WTC11 (cell line): ENCODE measurements around the gene LRR1. TPM values are rescaled to one million over a fixed set of nuclear protein-coding genes. Genes with fewer than 3 reads are reported as not detected.

Source experiments
- ATAC-seq: fragments of 200-7000 bp; cut with Tn5 transposase; 2 replicates; pipeline ENCODE4 v1.10.0; 2021; ENCODE audit warnings: mild to moderate bottlenecking, moderate library complexity
- CTCF ChIA-PET: fragments of 300-600 bp; sonication (Branson Sonifier 250); formaldehyde crosslinking; loops from one replicate; lab custom pipeline; 2021; ENCODE audit warnings: antibody characterized with exemption; lab: Charles Lee
- POLR2A ChIA-PET: fragments of 350-600 bp; sonication (Branson Sonifier 250); formaldehyde crosslinking; loops from one replicate; lab custom pipeline; 2021; ENCODE audit warnings: antibody characterized with exemption; lab: Charles Lee
- DNase-seq: peaks from one replicate; pipeline ENCODE4 v3.0.0; 2021; ENCODE audit warnings: low spot score
- H3K27ac Mint-ChIP-seq: 2 replicates; pipeline ENCODE4 v1.8.0; 2021; ENCODE audit warnings: mixed read lengths
- H3K27me3 Mint-ChIP-seq: 2 replicates; pipeline ENCODE4 v1.8.0; 2021; ENCODE audit warnings: low read depth, mild to moderate bottlenecking, moderate library complexity, mixed read lengths
- H3K36me3 Mint-ChIP-seq: 2 replicates; pipeline ENCODE4 v1.8.0; 2021; ENCODE audit warnings: mixed read lengths
- H3K4me1 Mint-ChIP-seq: 2 replicates; pipeline ENCODE4 v1.8.0; 2022; ENCODE audit warnings: mixed read lengths
- H3K4me3 Mint-ChIP-seq: 2 replicates; pipeline ENCODE4 v1.8.0; 2021; ENCODE audit warnings: mild to moderate bottlenecking, moderate library complexity, mixed read lengths
- H3K9me3 Mint-ChIP-seq: 2 replicates; pipeline ENCODE4 v1.8.0; 2021; ENCODE audit warnings: mixed read lengths
- ATF1 ChIP-seq: sonication (generic); formaldehyde crosslinking; IDR thresholded peaks from 2 replicates; pipeline ENCODE4 v1.8.1; 2023; ENCODE audit warnings: mild to moderate bottlenecking, moderate library complexity, missing genetic modification reagents
- FOXK1 ChIP-seq: sonication (generic); formaldehyde crosslinking; IDR thresholded peaks from 2 replicates; pipeline ENCODE4 v1.8.0; 2022; ENCODE audit warnings: mild to moderate bottlenecking, moderate library complexity, missing genetic modification reagents
- IRF2 ChIP-seq: sonication (generic); formaldehyde crosslinking; IDR thresholded peaks from 2 replicates; pipeline ENCODE4 v1.8.0; 2022; ENCODE audit warnings: low read depth, missing genetic modification reagents, borderline replicate concordance
- JUN ChIP-seq: sonication (generic); formaldehyde crosslinking; IDR thresholded peaks from 2 replicates; pipeline ENCODE4 v1.8.0; 2023; ENCODE audit warnings: mild to moderate bottlenecking, missing genetic modification reagents
- KAT7 ChIP-seq: sonication (generic); formaldehyde crosslinking; IDR thresholded peaks from 2 replicates; pipeline ENCODE4 v1.8.1; 2023; ENCODE audit warnings: missing genetic modification reagents, mild to moderate bottlenecking, borderline replicate concordance
- MXD4 ChIP-seq: fragments of 250-450 bp; sonication (Bioruptor Pico); IDR thresholded peaks from 2 replicates; pipeline ENCODE4 v1.8.0; 2021; ENCODE audit warnings: mild to moderate bottlenecking, moderate library complexity, borderline replicate concordance
- NFE2L1 ChIP-seq: sonication (generic); formaldehyde crosslinking; IDR thresholded peaks from 2 replicates; pipeline ENCODE4 v1.8.1; 2023; ENCODE audit warnings: missing genetic modification reagents
- NFYB ChIP-seq: sonication (generic); formaldehyde crosslinking; conservative IDR thresholded peaks from 2 replicates; pipeline ENCODE4 v1.8.0; 2022; ENCODE audit warnings: low read depth, missing genetic modification reagents
- OVOL2 ChIP-seq: fragments of 250-450 bp; sonication (Bioruptor Pico); IDR thresholded peaks from 2 replicates; pipeline ENCODE4 v1.9.0; 2021; ENCODE audit warnings: mild to moderate bottlenecking, borderline replicate concordance
- SMAD4 ChIP-seq: sonication (generic); formaldehyde crosslinking; IDR thresholded peaks from 2 replicates; pipeline ENCODE4 v1.8.0; 2022; ENCODE audit warnings: mild to moderate bottlenecking, missing genetic modification reagents
- SOX15 ChIP-seq: fragments of 250-450 bp; sonication (Bioruptor Pico); IDR thresholded peaks from 2 replicates; pipeline ENCODE4 v1.9.0; 2021; ENCODE audit warnings: mild to moderate bottlenecking
- ZNF121 ChIP-seq: sonication (generic); formaldehyde crosslinking; IDR thresholded peaks from 2 replicates; pipeline ENCODE4 v1.8.0; 2023; ENCODE audit warnings: missing genetic modification reagents
- ZNF317 ChIP-seq: sonication (generic); formaldehyde crosslinking; IDR thresholded peaks from 2 replicates; pipeline ENCODE4 v1.8.1; 2023; ENCODE audit warnings: low read depth, mild to moderate bottlenecking, moderate library complexity, missing genetic modification reagents, borderline replicate concordance
- ZNF671 ChIP-seq: fragments of 250-450 bp; sonication (Bioruptor Pico); IDR thresholded peaks from 2 replicates; pipeline ENCODE4 v1.8.0; 2021; ENCODE audit warnings: mild to moderate bottlenecking
- total RNA-seq: library from RNA; stranded (reverse); gene quantifications from 3 replicates; pipeline ENCODE4 v1.2.3, GENCODE V29; 2021
- TF ChIP-seq, protein P1 (sequence below): sonication (generic); formaldehyde crosslinking; IDR thresholded peaks from 2 replicates; pipeline ENCODE4 v1.8.1; 2023; ENCODE audit warnings: mild to moderate bottlenecking, missing genetic modification reagents, moderate library complexity
- TF ChIP-seq, protein P2 (sequence below): sonication (generic); formaldehyde crosslinking; conservative IDR thresholded peaks from 2 replicates; pipeline ENCODE4 v1.8.1; 2023; ENCODE audit warnings: mild to moderate bottlenecking, low read depth, missing genetic modification reagents, moderate library complexity
- TF ChIP-seq, protein P3 (sequence below): fragments of 250-450 bp; sonication (Bioruptor Pico); IDR thresholded peaks from 2 replicates; pipeline ENCODE4 v1.8.0; 2021; ENCODE audit warnings: mild to moderate bottlenecking
- TF ChIP-seq, protein P4 (sequence below): sonication (generic); formaldehyde crosslinking; IDR thresholded peaks from 2 replicates; pipeline ENCODE4 v1.8.1; 2022; ENCODE audit warnings: missing genetic modification reagents, borderline replicate concordance
- TF ChIP-seq, protein P5 (sequence below): sonication (generic); formaldehyde crosslinking; IDR thresholded peaks from 2 replicates; pipeline ENCODE4 v1.8.0; 2022; ENCODE audit warnings: mild to moderate bottlenecking, missing genetic modification reagents
- TF ChIP-seq, protein P6 (sequence below): sonication (generic); formaldehyde crosslinking; IDR thresholded peaks from 2 replicates; pipeline ENCODE4 v1.8.0; 2022; ENCODE audit warnings: mild to moderate bottlenecking, missing genetic modification reagents
- TF ChIP-seq, protein P7 (sequence below): fragments of 250-450 bp; sonication (Bioruptor Pico); IDR thresholded peaks from 2 replicates; pipeline ENCODE4 v1.9.0; 2021; ENCODE audit warnings: mild to moderate bottlenecking, borderline replicate concordance

Gene LRR1
- total RNA-seq, 1 experiment from 2014 or later: 42.6 TPM

DNA sequence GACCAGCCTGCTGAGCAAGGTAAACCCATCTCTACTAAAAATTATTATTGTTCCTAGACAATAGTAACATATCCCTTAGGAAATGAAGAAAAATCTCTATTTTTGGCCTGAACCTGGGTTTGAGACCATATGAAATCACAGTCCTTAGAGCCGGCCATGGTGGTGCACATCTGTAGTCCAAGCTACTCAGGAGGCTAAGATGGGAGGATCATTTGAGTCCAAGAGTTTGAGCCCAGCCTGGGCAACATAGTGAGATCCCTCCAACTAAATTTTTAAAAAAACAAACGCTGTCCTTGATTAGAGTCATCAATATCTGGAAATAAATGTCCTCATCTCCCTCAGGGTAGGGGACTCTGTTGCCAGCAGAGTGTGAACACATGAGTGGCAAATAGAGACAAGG, 47.2 kb upstream of the LRR1 start:
- ChIA-PET CTCF (interaction anchor here (2.8 kb wide), 1 partner anchor 90 kb away, joined by 76 read pairs; no protein-coding TSS in a partner anchor), POLR2A (no interaction called here)
- Mint-ChIP-seq H3K27me3 (no peaks in the 10 kb centered on the region; the same call in 1 of the 2 replicates), H3K9me3 (peaks cover 22% of the 10 kb centered on the region), H3K4me1 (peaks cover 37% of the 10 kb centered on the region), H3K4me3 (no peak overlapping the region), H3K27ac (no peak overlapping the region), H3K36me3 (peaks cover 12% of the 10 kb centered on the region)
- no peak for TF ChIP-seq OVOL2 (CRISPR knock-in tag)
- TF ChIP-seq, protein P1, sequence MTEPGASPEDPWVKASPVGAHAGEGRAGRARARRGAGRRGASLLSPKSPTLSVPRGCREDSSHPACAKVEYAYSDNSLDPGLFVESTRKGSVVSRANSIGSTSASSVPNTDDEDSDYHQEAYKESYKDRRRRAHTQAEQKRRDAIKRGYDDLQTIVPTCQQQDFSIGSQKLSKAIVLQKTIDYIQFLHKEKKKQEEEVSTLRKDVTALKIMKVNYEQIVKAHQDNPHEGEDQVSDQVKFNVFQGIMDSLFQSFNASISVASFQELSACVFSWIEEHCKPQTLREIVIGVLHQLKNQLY (CRISPR knock-in tag): no peak
- TF ChIP-seq SMAD4 (CRISPR knock-in tag): no peak
- TF ChIP-seq, protein P2, sequence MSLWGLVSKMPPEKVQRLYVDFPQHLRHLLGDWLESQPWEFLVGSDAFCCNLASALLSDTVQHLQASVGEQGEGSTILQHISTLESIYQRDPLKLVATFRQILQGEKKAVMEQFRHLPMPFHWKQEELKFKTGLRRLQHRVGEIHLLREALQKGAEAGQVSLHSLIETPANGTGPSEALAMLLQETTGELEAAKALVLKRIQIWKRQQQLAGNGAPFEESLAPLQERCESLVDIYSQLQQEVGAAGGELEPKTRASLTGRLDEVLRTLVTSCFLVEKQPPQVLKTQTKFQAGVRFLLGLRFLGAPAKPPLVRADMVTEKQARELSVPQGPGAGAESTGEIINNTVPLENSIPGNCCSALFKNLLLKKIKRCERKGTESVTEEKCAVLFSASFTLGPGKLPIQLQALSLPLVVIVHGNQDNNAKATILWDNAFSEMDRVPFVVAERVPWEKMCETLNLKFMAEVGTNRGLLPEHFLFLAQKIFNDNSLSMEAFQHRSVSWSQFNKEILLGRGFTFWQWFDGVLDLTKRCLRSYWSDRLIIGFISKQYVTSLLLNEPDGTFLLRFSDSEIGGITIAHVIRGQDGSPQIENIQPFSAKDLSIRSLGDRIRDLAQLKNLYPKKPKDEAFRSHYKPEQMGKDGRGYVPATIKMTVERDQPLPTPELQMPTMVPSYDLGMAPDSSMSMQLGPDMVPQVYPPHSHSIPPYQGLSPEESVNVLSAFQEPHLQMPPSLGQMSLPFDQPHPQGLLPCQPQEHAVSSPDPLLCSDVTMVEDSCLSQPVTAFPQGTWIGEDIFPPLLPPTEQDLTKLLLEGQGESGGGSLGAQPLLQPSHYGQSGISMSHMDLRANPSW: no peak
- TF ChIP-seq ZNF121 (CRISPR knock-in tag): peak; percentile 79
- ATAC-seq (no peak), DNase-seq (no peak)

DNA sequence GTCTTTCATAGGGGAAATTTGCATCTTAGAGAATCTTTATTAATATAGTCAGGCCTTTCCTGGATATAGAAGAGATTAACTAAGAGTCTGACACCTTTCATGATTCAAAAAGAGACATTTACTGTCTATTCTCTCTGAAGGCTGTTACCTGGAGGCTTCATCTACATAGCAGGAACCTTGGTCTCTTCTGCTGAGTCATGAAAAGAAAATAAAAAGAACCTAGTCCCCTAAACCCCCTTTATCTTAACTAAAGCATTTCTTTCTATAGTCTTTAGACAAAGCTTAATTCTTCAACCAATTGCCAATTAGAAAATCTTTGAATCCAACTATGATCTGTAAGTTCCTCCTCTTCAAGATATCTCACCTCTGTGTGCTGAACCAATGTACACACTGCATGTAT, 45.6 kb upstream of the LRR1 start:
- Mint-ChIP-seq H3K27ac (no peak overlapping the region), H3K4me3 (no peak overlapping the region), H3K9me3 (peaks cover 22% of the 10 kb centered on the region), H3K27me3 (no peaks in the 10 kb centered on the region; the same call in 1 of the 2 replicates), H3K4me1 (peaks cover 32% of the 10 kb centered on the region), H3K36me3 (peaks cover 12% of the 10 kb centered on the region)
- TF ChIP-seq NFYB (CRISPR knock-in tag): no peak
- TF ChIP-seq, protein P3, sequence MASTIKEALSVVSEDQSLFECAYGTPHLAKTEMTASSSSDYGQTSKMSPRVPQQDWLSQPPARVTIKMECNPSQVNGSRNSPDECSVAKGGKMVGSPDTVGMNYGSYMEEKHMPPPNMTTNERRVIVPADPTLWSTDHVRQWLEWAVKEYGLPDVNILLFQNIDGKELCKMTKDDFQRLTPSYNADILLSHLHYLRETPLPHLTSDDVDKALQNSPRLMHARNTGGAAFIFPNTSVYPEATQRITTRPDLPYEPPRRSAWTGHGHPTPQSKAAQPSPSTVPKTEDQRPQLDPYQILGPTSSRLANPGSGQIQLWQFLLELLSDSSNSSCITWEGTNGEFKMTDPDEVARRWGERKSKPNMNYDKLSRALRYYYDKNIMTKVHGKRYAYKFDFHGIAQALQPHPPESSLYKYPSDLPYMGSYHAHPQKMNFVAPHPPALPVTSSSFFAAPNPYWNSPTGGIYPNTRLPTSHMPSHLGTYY: no peak
- TF ChIP-seq, protein P4, sequence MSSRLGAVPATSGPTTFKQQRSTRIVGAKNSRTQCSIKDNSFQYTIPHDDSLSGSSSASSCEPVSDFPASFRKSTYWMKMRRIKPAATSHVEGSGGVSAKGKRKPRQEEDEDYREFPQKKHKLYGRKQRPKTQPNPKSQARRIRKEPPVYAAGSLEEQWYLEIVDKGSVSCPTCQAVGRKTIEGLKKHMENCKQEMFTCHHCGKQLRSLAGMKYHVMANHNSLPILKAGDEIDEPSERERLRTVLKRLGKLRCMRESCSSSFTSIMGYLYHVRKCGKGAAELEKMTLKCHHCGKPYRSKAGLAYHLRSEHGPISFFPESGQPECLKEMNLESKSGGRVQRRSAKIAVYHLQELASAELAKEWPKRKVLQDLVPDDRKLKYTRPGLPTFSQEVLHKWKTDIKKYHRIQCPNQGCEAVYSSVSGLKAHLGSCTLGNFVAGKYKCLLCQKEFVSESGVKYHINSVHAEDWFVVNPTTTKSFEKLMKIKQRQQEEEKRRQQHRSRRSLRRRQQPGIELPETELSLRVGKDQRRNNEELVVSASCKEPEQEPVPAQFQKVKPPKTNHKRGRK (CRISPR knock-in tag): no peak
- no peak for TF ChIP-seq NFE2L1
- no peak for TF ChIP-seq SMAD4 (CRISPR knock-in tag)
- TF ChIP-seq JUN (CRISPR knock-in tag): no peak
- no peak for TF ChIP-seq MXD4
- TF ChIP-seq, protein P5, sequence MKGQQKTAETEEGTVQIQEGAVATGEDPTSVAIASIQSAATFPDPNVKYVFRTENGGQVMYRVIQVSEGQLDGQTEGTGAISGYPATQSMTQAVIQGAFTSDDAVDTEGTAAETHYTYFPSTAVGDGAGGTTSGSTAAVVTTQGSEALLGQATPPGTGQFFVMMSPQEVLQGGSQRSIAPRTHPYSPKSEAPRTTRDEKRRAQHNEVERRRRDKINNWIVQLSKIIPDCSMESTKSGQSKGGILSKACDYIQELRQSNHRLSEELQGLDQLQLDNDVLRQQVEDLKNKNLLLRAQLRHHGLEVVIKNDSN (CRISPR knock-in tag): no peak
- DNase-seq (no peak), ATAC-seq (no peak)
- CTCF ChIA-PET: no interaction called here
- POLR2A ChIA-PET: no interaction called here

DNA sequence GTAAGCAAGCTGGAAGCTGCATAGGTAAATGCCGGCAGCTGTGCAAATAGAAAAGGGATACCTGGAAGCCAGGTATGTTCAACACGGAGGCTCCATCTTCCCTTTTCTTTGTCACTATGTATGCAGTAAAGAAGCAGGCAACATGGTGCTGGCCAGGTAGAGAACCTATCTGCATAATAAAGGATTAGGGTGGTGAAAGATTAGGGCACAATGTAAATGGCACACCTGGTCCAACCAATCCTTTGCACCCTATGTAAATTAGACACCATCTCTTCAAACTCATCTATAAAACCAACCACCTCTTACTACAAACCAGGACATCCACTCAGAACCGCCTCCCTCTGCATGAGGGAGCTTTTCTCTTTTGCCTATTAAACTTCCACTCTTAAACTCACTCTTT, 44.8 kb upstream of the LRR1 start:
- ChIA-PET POLR2A (no interaction called here), CTCF (no interaction called here)
- Mint-ChIP-seq H3K4me1 (peaks cover 32% of the 10 kb centered on the region), H3K27me3 (no peaks in the 10 kb centered on the region; the same call in 1 of the 2 replicates), H3K36me3 (peaks cover 12% of the 10 kb centered on the region), H3K4me3 (no peak overlapping the region), H3K27ac (no peak overlapping the region), H3K9me3 (peaks cover 17% of the 10 kb centered on the region)
- DNase-seq (no peak), ATAC-seq (peak; percentile 31)
- no peak for TF ChIP-seq ATF1 (CRISPR knock-in tag)
- TF ChIP-seq ZNF317 (CRISPR knock-in tag): no peak
- TF ChIP-seq SOX15 (CRISPR knock-in tag): no peak
- TF ChIP-seq FOXK1: no peak
- TF ChIP-seq, protein P6, sequence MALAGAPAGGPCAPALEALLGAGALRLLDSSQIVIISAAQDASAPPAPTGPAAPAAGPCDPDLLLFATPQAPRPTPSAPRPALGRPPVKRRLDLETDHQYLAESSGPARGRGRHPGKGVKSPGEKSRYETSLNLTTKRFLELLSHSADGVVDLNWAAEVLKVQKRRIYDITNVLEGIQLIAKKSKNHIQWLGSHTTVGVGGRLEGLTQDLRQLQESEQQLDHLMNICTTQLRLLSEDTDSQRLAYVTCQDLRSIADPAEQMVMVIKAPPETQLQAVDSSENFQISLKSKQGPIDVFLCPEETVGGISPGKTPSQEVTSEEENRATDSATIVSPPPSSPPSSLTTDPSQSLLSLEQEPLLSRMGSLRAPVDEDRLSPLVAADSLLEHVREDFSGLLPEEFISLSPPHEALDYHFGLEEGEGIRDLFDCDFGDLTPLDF (CRISPR knock-in tag): no peak
- no peak for TF ChIP-seq IRF2
- TF ChIP-seq, protein P7, sequence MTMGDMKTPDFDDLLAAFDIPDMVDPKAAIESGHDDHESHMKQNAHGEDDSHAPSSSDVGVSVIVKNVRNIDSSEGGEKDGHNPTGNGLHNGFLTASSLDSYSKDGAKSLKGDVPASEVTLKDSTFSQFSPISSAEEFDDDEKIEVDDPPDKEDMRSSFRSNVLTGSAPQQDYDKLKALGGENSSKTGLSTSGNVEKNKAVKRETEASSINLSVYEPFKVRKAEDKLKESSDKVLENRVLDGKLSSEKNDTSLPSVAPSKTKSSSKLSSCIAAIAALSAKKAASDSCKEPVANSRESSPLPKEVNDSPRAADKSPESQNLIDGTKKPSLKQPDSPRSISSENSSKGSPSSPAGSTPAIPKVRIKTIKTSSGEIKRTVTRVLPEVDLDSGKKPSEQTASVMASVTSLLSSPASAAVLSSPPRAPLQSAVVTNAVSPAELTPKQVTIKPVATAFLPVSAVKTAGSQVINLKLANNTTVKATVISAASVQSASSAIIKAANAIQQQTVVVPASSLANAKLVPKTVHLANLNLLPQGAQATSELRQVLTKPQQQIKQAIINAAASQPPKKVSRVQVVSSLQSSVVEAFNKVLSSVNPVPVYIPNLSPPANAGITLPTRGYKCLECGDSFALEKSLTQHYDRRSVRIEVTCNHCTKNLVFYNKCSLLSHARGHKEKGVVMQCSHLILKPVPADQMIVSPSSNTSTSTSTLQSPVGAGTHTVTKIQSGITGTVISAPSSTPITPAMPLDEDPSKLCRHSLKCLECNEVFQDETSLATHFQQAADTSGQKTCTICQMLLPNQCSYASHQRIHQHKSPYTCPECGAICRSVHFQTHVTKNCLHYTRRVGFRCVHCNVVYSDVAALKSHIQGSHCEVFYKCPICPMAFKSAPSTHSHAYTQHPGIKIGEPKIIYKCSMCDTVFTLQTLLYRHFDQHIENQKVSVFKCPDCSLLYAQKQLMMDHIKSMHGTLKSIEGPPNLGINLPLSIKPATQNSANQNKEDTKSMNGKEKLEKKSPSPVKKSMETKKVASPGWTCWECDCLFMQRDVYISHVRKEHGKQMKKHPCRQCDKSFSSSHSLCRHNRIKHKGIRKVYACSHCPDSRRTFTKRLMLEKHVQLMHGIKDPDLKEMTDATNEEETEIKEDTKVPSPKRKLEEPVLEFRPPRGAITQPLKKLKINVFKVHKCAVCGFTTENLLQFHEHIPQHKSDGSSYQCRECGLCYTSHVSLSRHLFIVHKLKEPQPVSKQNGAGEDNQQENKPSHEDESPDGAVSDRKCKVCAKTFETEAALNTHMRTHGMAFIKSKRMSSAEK (CRISPR knock-in tag): no peak
- no peak for TF ChIP-seq KAT7 (CRISPR knock-in tag)
- no peak for TF ChIP-seq ZNF671 (CRISPR knock-in tag)
- no peak for TF ChIP-seq MXD4
